Measurements from ENCODE around the gene LEMD2.

LEMD2 gene

GRCh38 chr6:33830635-33831240, 41.8 kb upstream of the LEMD2 start:
- TF ChIP-seq, protein P1, sequence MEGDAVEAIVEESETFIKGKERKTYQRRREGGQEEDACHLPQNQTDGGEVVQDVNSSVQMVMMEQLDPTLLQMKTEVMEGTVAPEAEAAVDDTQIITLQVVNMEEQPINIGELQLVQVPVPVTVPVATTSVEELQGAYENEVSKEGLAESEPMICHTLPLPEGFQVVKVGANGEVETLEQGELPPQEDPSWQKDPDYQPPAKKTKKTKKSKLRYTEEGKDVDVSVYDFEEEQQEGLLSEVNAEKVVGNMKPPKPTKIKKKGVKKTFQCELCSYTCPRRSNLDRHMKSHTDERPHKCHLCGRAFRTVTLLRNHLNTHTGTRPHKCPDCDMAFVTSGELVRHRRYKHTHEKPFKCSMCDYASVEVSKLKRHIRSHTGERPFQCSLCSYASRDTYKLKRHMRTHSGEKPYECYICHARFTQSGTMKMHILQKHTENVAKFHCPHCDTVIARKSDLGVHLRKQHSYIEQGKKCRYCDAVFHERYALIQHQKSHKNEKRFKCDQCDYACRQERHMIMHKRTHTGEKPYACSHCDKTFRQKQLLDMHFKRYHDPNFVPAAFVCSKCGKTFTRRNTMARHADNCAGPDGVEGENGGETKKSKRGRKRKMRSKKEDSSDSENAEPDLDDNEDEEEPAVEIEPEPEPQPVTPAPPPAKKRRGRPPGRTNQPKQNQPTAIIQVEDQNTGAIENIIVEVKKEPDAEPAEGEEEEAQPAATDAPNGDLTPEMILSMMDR (IDR thresholded peaks at IDR 0.05; ENCODE audit: borderline replicate concordance, control extremely low read depth, extremely low read depth, insufficient read depth, missing control alignments): no peak

GRCh38 chr6:33828764-33829731, 40.1 kb upstream of the LEMD2 start:
- in situ Hi-C loops (cut with MboI; ENCODE audit: low sequenced_read_pairs, unreplicated experiment): no loop called here
- TF ChIP-seq, protein P1 (IDR thresholded peaks at IDR 0.05; ENCODE audit: borderline replicate concordance, control extremely low read depth, extremely low read depth, insufficient read depth, missing control alignments): no peak
- DNase-seq (ENCODE audit: low spot score): no peak

More at GRCh38 chr6:33830635-33831240, 41.8 kb upstream of the LEMD2 start:
- DNase-seq (ENCODE audit: low spot score): no peak
- in situ Hi-C loops (cut with MboI; ENCODE audit: low sequenced_read_pairs, unreplicated experiment): no loop called here

DNA sequence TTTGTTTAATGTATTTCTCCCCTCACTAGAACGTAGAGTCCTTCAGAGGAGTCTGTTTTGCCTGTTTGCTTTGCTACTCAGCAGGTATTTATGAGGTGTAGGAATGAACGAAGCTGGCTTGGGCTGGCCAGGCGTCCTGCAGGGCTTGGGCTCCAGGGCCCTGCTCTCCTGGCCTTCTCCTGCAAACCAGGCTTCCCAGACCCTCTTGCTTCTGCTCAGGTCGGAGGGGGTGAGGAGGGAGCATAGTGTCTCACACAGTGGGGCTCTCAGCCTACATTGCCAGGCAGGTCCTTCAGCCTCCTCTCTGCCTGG, 39.5 kb upstream of the LEMD2 start:
- TF ChIP-seq, protein P1 (IDR thresholded peaks at IDR 0.05; ENCODE audit: borderline replicate concordance, control extremely low read depth, extremely low read depth, insufficient read depth, missing control alignments): no peak
- no peak for DNase-seq (ENCODE audit: low spot score)
- in situ Hi-C loops (cut with MboI; ENCODE audit: low sequenced_read_pairs, unreplicated experiment): no loop called here

GRCh38 chr6:33827546-33828451, 38.9 kb upstream of the LEMD2 start:
- DNase-seq (ENCODE audit: low spot score): no peak
- in situ Hi-C loops (cut with MboI; ENCODE audit: low sequenced_read_pairs, unreplicated experiment): no loop called here
- TF ChIP-seq, protein P1 (IDR thresholded peaks at IDR 0.05; ENCODE audit: borderline replicate concordance, control extremely low read depth, extremely low read depth, insufficient read depth, missing control alignments): no peak

DNA sequence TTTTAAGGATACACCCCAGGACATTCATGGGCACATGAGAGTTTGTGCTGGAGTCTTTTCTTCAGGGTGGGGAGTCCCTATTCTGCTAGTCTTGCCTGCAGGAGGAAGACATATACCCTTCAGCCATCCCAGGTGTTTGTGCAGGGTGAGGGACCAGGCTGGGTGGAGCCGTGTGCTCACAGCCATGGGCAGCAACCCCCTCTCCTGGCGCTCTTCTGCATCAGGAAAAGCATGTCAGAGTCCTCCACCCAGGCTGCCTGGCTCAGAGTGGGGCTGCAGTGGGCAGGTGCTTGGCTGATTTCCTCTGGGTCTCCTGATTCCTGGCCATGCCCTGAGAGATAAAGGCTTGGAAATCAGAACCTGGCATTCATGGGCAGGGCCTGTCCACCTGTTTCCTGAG, 37.6 kb upstream of the LEMD2 start:
- no peak for DNase-seq (ENCODE audit: low spot score)
- TF ChIP-seq, protein P1 (IDR thresholded peaks at IDR 0.05; ENCODE audit: borderline replicate concordance, control extremely low read depth, extremely low read depth, insufficient read depth, missing control alignments): no peak
- in situ Hi-C loops (cut with MboI; ENCODE audit: low sequenced_read_pairs, unreplicated experiment): no loop called here

Data from GM13976 (cell line).